Ovary (tissue), 3 donors: ENCODE measurements around the gene NPM3.

Source experiments
- CTCF ChIP-seq, 3 donors: fragments of 450-650 bp in 2 of 3; fragments of 200-600 bp in 1 of 3; IDR thresholded peaks; one replicate each; pipeline versions ENCODE4 v1.5.1 to v1.8.0; 2016 to 2022; ENCODE audit warnings: antibody characterized with exemption in 3 of 3, mild to moderate bottlenecking in 1 of 3
- POLR2A ChIP-seq: fragments of 450-650 bp; IDR thresholded peaks from one replicate; pipeline ENCODE4 v1.6.1; 2017; ENCODE audit warnings: antibody characterized with exemption, mild to moderate bottlenecking, moderate library complexity
- donor health status: DM: no; HTN: no; CAD: no.

- no peak for TF ChIP-seq CTCF (IDR thresholded peaks at IDR 0.05)
- TF ChIP-seq POLR2A = no peak
These were observed 12.7 kb downstream of the NPM3 start for GRCh38 chr10:101770331-101771215.
